ENCODE results near the gene MARCO. TPM values are rescaled to one million over a fixed set of nuclear protein-coding genes. Genes with fewer than 3 reads are reported as not detected.

MARCO gene
- total RNA-seq, 1 experiment from 2014 or later, result 0.54 TPM

- Histone ChIP-seq H3K36me3 (ENCODE audit: control insufficient read depth in 1 of 2, insufficient read depth in 2 of 2, low read length in 2 of 2) (no peaks in the 10 kb centered on the region), H3K79me2 (ENCODE audit: insufficient read depth, low read length) (no peaks in the 10 kb centered on the region), H3K9me3 (ENCODE audit: control insufficient read depth in 1 of 2, insufficient read depth in 1 of 2, low read depth in 1 of 2, low read length in 2 of 2) (no peaks in the 10 kb centered on the region), H3K27ac (ENCODE audit: low read depth, low read length) (no peak overlapping the region), H3K4me2 (ENCODE audit: low read length) (no peak overlapping the region), H2AFZ (ENCODE audit: low read depth, low read length, poor library complexity, severe bottlenecking) (no peak overlapping the region), H3K4me3 (replicated peaks in 1 of 2; ENCODE audit: low read depth in 1 of 2, low read length in 2 of 2) (no peak overlapping the region), H3K4me1 (ENCODE audit: control insufficient read depth in 1 of 2, insufficient read depth in 2 of 2, low read length in 2 of 2) (peaks cover 0 to 8% of the 10 kb centered on the region in 2 experiments; a peak in 1 of 4 replicates), H3K9me2 (ENCODE audit: insufficient read depth) (no peaks in the 10 kb centered on the region), H3K9ac (ENCODE audit: low read length) (no peak overlapping the region), H4K20me1 (ENCODE audit: insufficient read depth) (no peaks in the 10 kb centered on the region), H3K27me3 (ENCODE audit: insufficient read depth, low read length) (no peaks in the 10 kb centered on the region)
- no peak for DNase-seq (ENCODE audit: low read depth, low spot score)
- BruUV-seq (replicated peaks), result no TSS peak
- intact Hi-C loops (cut with micrococcal nuclease), result no loop called here
- POLR2A ChIA-PET, result no interaction called here
- CTCF ChIA-PET, result no interaction called here
- TF ChIP-seq MAX (IDR thresholded peaks at IDR 0.05) (no peak), ELF1 (IDR thresholded peaks at IDR 0.05; ENCODE audit: borderline replicate concordance, low read depth) (no peak)
- no peak for ATAC-seq
- RAD21 ChIA-PET (ENCODE audit: low non-redundant PET in 1 of 2, low total read pairs in 2 of 2, uncharacterized antibody in 2 of 2, unreplicated experiment in 2 of 2), result no interaction called here
These were observed 32.8 kb upstream of the MARCO start for GRCh38 chr2:118909191-118909590.

- POLR2A ChIA-PET, result no interaction called here
- no peak overlapping the region for H3K27ac ChIP-seq (ENCODE audit: low read depth, low read length)
- no peak for TF ChIP-seq FOSL1 (IDR thresholded peaks at IDR 0.05; ENCODE audit: low read depth)
- no peak for TF ChIP-seq POLR2AphosphoS5 (IDR thresholded peaks at IDR 0.05; ENCODE audit: low read depth, low read length)
- no peak for TF ChIP-seq EZH2phosphoT487 (IDR thresholded peaks at IDR 0.05; ENCODE audit: borderline replicate concordance)
- TF ChIP-seq MAX (IDR thresholded peaks at IDR 0.05), result no peak
- no peak for TF ChIP-seq ELF1 (IDR thresholded peaks at IDR 0.05; ENCODE audit: borderline replicate concordance, low read depth)
- no peak for TF ChIP-seq YY1 (IDR thresholded peaks at IDR 0.05; ENCODE audit: extremely low read depth, insufficient replicate concordance, low read depth, low read length)
- no peak for TF ChIP-seq TCF7L2 (IDR thresholded peaks at IDR 0.05; ENCODE audit: borderline replicate concordance, extremely low read depth, insufficient read depth, insufficient read length)
- TF ChIP-seq POLR2A (IDR thresholded peaks at IDR 0.05; ENCODE audit: borderline replicate concordance, extremely low read depth, insufficient read depth, insufficient read length), result no peak
- no peaks in the 10 kb centered on the region for H3K9me2 ChIP-seq (ENCODE audit: insufficient read depth)
- H3K4me2 ChIP-seq (ENCODE audit: low read length), result no peak overlapping the region
- RAD21 ChIA-PET (ENCODE audit: low non-redundant PET in 1 of 2, low total read pairs in 2 of 2, uncharacterized antibody in 2 of 2, unreplicated experiment in 2 of 2), result no interaction called here
- no peaks in the 10 kb centered on the region for H3K79me2 ChIP-seq (ENCODE audit: insufficient read depth, low read length)
- CTCF ChIA-PET, result no interaction called here
- intact Hi-C loops (cut with micrococcal nuclease), result no loop called here
- H2AFZ ChIP-seq (ENCODE audit: low read depth, low read length, poor library complexity, severe bottlenecking), result no peak overlapping the region
- peaks cover 0 to 10% of the 10 kb centered on the region in 2 experiments; a peak in 1 of 4 replicates for H3K4me1 ChIP-seq (ENCODE audit: control insufficient read depth in 1 of 2, insufficient read depth in 2 of 2, low read length in 2 of 2)
- DNase-seq (ENCODE audit: low read depth, low spot score) (no peak), ATAC-seq (no peak)
- no peaks in the 10 kb centered on the region for H3K27me3 ChIP-seq (ENCODE audit: insufficient read depth, low read length)
- BruUV-seq (replicated peaks), result no TSS peak
- H3K4me3 ChIP-seq (replicated peaks in 1 of 2; ENCODE audit: low read depth in 1 of 2, low read length in 2 of 2), result no peak overlapping the region
- no peaks in the 10 kb centered on the region for H3K9me3 ChIP-seq (ENCODE audit: control insufficient read depth in 1 of 2, insufficient read depth in 1 of 2, low read depth in 1 of 2, low read length in 2 of 2)
- H3K36me3 ChIP-seq (ENCODE audit: control insufficient read depth in 1 of 2, insufficient read depth in 2 of 2, low read length in 2 of 2), result no peaks in the 10 kb centered on the region
- H4K20me1 ChIP-seq (ENCODE audit: insufficient read depth), result no peaks in the 10 kb centered on the region
- H3K9ac ChIP-seq (ENCODE audit: low read length), result no peak overlapping the region
These were observed 30.7 kb upstream of the MARCO start for GRCh38 chr2:118911166-118911856.

Measured in HCT116 (cell line).